NT2/D1 (cell line): ENCODE results near the gene ZNF891.

Experiments
- SUZ12 ChIP-seq: IDR thresholded peaks from 2 replicates; pipeline ENCODE4 v1.6.1; 2011; ENCODE audit not compliant: insufficient read length, insufficient read depth; ENCODE audit errors: extremely low read depth
- YY1 ChIP-seq: IDR thresholded peaks from 2 replicates; pipeline ENCODE4 v1.6.1; 2011; ENCODE audit not compliant: insufficient read length, insufficient read depth
- ZNF274 ChIP-seq: IDR thresholded peaks from 2 replicates; pipeline ENCODE4 v1.6.1; 2011; ENCODE audit warnings: mild to moderate bottlenecking, low read depth, low read length

GRCh38 chr12:133165776-133166175, 35.7 kb upstream of the ZNF891 start:
- TF ChIP-seq SUZ12 (no peak), YY1 (no peak), ZNF274 (no peak)
